Effector memory CD4-positive, alpha-beta T cell (primary cell): ENCODE measurements around the gene NSG2.
"Not testable (repeated sequence)": the region's sequence is repeated elsewhere in the genome, so short reads cannot be mapped to it uniquely, and the experiment has no call there.

Experiments used
- DNase-seq, 3 donors: peaks; one replicate each; pipeline ENCODE4 v3.0.0-alpha.2; 2020
- H3K27ac ChIP-seq: 2 replicates; pipeline ENCODE4 v1.7.0; 2013; ENCODE audit warnings: mild to moderate bottlenecking, low read length, moderate library complexity; ENCODE audit not compliant: insufficient read depth, poor library complexity, severe bottlenecking
- H3K27me3 ChIP-seq: replicated peaks from 2 replicates; pipeline ENCODE4 v1.7.0; 2013; ENCODE audit warnings: mild to moderate bottlenecking, low read length; ENCODE audit not compliant: insufficient read depth, control insufficient read depth, poor library complexity, severe bottlenecking
- H3K36me3 ChIP-seq: 2 replicates; pipeline ENCODE4 v1.7.0; 2013; ENCODE audit warnings: mild to moderate bottlenecking, low read length, moderate library complexity; ENCODE audit not compliant: control insufficient read depth, insufficient read depth
- H3K4me1 ChIP-seq: 2 replicates; pipeline ENCODE4 v1.7.0; 2013; ENCODE audit warnings: low read length, mild to moderate bottlenecking; ENCODE audit not compliant: control insufficient read depth, insufficient read depth, poor library complexity, severe bottlenecking
- H3K4me3 ChIP-seq: 2 replicates; pipeline ENCODE4 v1.7.0; 2013; ENCODE audit warnings: low read length, low read depth, mild to moderate bottlenecking; ENCODE audit not compliant: insufficient read depth, poor library complexity, severe bottlenecking
- H3K9me3 ChIP-seq: 2 replicates; pipeline ENCODE4 v1.7.0; 2013; ENCODE audit warnings: mild to moderate bottlenecking, low read length, moderate library complexity; ENCODE audit not compliant: control insufficient read depth

NSG2 gene

DNA sequence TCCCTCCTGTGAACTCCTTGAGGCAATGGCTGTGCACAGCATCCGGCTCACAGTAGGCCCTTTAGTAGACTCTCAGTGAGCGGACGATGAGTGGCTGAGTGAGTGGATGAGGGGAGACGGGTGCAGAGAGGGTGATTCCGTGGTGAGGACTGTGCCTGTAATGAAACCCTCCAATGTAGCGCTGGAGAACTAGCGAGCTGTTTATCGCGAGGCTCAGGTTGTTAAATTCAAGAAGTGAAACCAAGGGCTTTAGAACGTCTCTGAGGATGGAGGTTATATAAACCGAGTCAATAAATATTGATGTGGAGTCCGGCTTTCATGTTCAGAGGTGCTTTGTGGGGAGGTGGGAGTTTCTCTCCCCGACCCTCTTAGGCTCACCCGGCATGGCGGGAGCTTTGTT lies 53.2 kb downstream of the NSG2 start:
- H3K4me1 ChIP-seq = no peaks in the 10 kb centered on the region
- no peak overlapping the region for H3K27ac ChIP-seq
- H3K36me3 ChIP-seq = no peaks in the 10 kb centered on the region
- H3K27me3 ChIP-seq = no peaks in the 10 kb centered on the region
- H3K9me3 ChIP-seq = no peaks in the 10 kb centered on the region
- no peak for DNase-seq
- no peak overlapping the region for H3K4me3 ChIP-seq

DNA sequence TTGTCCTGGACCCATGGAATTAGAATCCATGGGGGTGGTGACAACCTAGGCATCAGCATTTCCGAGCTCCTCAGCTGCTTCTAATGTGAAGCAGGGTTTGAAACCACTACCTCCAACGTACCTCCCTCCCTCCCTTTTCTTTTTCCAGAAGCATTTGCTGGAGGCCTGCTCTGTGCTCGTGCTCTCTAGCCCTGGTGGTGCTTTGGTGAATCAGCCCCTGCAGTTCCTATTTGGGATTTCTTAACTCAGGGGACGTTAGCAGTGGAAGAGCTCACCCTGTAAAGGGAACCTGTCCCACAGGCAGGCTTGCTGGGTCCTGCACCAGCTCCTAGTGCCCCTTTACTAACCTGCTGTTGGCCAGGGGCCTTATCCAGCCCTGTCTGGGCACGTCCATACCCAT lies 55.0 kb downstream of the NSG2 start:
- no peaks in the 10 kb centered on the region for H3K4me1 ChIP-seq
- H3K4me3 ChIP-seq = no peak overlapping the region
- H3K27ac ChIP-seq = no peak overlapping the region
- H3K9me3 ChIP-seq = no peaks in the 10 kb centered on the region
- no peaks in the 10 kb centered on the region for H3K36me3 ChIP-seq
- no peak for DNase-seq
- H3K27me3 ChIP-seq = no peaks in the 10 kb centered on the region

DNA sequence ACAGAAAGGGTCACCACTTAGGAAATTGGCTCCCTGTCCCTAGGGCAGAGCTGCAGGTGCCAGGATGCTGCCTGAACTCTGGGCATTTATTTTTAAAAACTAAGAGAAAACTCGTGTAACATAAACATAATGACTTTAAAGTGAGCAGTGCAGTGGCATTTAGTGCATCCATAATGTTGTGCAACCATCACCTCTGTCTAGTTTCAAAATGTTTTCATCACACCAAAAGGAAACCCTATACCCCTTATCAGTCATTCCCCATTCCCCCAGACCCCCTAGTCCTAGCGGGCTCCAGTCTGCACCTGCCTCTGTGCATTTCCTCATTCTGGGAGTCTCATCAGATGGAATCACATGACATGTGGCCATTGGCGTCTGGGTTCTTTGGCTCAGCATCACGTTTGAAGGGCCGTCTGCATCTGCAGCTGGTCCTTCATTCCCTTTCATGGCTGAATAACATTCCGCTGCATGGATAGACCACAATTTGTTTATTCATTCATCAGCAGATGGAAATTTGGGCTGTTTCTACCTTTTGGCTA lies 55.8 kb downstream of the NSG2 start:
- no peak overlapping the region for H3K4me3 ChIP-seq
- H3K27ac ChIP-seq = no peak overlapping the region
- H3K9me3 ChIP-seq = no peaks in the 10 kb centered on the region
- H3K36me3 ChIP-seq = no peaks in the 10 kb centered on the region
- DNase-seq = no peak
- no peaks in the 10 kb centered on the region for H3K4me1 ChIP-seq
- no peaks in the 10 kb centered on the region for H3K27me3 ChIP-seq

DNA sequence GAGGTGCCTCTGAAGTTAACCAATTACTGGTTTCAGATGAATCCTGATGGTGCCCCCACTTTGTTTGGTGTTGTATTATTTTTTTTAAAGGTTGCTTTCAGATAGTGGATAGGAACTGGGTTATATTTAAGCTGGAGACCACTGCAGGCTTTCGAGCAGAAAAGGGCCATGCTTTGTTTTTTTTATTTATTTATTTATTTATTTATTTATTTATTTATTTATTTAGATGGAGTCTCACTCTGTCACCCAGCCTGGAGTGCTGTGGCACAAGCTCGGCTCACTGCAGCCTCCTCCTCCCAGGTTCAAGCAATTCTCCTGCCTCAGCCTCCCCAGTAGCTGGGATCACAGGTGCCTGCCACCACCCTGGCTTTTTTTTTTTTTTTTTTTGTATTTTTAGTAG lies 57.1 kb downstream of the NSG2 start:
- not testable (repeated sequence) for H3K9me3 ChIP-seq, H3K36me3 ChIP-seq, H3K27me3 ChIP-seq, H3K27ac ChIP-seq, H3K4me3 ChIP-seq, H3K4me1 ChIP-seq, DNase-seq

DNA sequence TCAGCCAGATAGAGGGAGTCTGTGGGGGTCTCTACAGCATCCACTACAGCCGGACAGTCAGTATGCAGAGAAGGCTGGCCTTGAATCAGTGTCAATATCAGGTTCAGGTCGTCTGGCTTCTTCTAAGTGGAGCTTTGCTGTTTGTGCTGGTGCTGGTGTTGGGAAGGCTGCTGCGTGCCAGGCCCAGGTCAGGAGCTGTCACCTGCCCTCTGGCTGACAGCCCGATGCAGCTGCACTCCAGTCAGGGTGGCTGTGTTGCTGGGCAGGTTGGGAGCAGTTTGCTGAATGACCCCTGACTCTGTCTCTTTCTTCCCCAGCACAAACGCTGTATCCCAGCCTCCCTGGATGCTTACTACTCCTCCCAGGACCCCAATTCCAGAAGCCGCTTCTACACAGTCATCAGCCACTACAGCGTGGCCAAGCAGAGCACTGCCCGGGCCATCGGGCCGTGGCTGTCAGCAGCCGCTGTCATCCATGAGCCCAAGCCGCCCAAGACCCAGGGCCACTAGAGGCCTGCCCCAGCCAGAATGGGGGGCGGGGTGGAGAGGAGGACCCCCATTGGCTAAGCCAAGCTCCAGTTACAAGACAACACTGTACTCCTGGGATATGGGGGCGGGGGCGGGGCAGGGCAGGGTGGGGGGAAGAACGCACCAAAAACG lies 61.6 kb downstream of the NSG2 start:
- no peak overlapping the region for H3K27ac ChIP-seq
- H3K36me3 ChIP-seq = no peaks in the 10 kb centered on the region
- H3K9me3 ChIP-seq = no peaks in the 10 kb centered on the region
- DNase-seq = no peak
- H3K4me3 ChIP-seq = no peak overlapping the region
- H3K27me3 ChIP-seq = no peaks in the 10 kb centered on the region
- no peaks in the 10 kb centered on the region for H3K4me1 ChIP-seq

DNA sequence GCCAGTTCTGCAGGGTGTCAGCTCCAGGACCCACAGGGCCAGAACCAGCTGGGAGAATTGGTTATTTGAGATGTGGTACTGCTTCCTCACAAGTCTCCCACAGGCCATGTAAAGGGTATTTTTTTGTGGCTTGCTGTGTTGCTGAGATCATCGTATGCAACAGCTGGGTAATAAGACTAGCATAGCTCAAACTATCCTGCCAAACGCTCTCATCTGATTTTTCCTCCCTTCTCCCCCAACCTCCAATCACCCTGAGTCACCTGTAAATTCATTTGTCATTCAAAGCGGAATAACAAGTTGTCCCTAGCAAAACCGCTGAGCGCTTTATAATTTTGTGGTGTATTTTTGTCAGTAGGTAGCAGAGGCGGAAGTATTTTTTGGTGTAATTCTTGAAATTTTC lies 63.2 kb downstream of the NSG2 start:
- no peaks in the 10 kb centered on the region for H3K4me1 ChIP-seq

DNA sequence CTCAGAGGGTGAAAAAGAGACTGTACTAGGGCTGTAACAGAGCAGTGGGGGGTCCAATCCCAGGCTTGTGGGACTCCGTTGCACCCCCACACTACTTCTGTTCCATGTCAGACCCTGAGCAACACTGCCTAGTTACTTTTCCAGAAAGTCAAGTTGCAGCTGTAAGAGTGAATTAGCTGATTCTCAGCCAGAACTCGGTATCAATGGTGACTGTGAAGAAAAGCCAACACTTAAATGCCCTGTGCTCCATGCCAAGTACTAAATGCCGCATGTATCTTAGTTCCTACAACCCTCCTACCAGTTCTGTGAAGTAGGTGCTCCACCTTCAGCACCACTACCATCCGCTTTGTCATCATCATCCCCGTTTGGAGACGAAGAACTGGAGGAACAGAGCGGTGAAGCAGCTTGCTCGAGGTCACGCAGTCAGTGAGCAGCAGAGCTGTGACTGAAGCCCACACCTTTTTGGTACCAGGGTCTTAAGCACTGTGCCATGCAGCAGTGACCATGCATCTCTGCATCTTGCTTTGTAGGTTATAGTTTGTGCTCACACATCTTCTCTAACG lies 64.3 kb downstream of the NSG2 start:
- H3K27me3 ChIP-seq = no peaks in the 10 kb centered on the region
- H3K4me3 ChIP-seq = no peak overlapping the region
- no peak for DNase-seq
- H3K4me1 ChIP-seq = no peaks in the 10 kb centered on the region
- H3K36me3 ChIP-seq = no peaks in the 10 kb centered on the region
- no peak overlapping the region for H3K27ac ChIP-seq
- H3K9me3 ChIP-seq = no peaks in the 10 kb centered on the region

More for the DNA sequence above, 63.2 kb downstream of the NSG2 start:
- no peak for DNase-seq
- no peak overlapping the region for H3K27ac ChIP-seq
- H3K4me3 ChIP-seq = no peak overlapping the region
- H3K36me3 ChIP-seq = no peaks in the 10 kb centered on the region
- no peaks in the 10 kb centered on the region for H3K27me3 ChIP-seq
- no peaks in the 10 kb centered on the region for H3K9me3 ChIP-seq

DNA sequence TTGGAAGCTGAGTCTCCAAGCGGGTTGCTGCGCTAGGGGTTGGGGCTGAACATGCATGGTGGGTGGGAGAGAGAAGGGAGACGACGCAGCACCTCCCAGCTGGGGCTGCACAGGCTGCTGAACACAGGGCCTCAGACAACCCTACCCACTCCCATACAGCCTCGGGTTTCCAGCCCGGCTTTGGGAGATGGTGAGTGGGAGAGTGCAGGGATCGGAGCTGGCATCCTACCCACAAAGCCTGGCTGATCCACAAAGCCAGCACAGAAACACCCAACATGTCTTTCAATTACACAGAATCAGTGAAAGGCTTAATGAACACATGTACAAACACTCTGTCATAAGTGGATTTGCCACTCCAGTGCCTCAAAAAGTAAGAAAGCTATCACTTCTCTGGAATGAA lies 64.8 kb downstream of the NSG2 start:
- no peaks in the 10 kb centered on the region for H3K4me1 ChIP-seq
- H3K36me3 ChIP-seq = no peaks in the 10 kb centered on the region
- DNase-seq = no peak
- H3K9me3 ChIP-seq = no peaks in the 10 kb centered on the region
- no peak overlapping the region for H3K27ac ChIP-seq
- H3K4me3 ChIP-seq = no peak overlapping the region
- no peaks in the 10 kb centered on the region for H3K27me3 ChIP-seq

DNA sequence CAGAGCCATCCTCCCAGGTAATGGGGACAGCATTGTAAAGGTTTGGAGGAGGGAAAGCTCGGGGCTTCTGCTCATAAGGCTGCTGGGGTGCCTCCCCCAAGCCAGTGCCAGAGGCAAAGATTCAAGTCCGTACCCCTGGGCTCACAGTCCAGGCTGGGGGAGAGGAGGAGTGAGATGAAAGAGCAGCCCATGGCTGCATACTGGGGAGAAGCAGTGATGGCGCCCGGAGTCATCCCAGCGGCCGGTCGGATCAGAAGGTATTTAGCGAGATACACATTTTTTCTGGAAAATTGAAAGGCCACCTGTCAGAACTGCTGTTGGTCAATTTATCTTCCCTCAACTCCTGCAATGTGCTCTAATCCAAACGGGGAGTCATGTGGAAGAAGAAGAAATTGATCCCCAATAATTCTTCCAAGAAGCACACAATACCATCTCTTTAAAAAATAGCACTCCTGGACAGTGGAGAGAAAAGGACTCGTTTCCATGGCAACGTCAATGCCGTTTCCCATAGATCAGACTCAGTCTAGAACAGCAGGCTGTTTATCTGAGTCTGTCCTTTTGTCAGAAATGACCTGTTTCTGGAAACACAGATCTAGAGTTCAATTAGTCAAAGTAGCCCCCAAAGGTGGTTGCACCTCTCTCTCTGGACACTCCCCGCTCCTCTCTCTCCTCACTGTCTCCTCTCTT lies 65.9 kb downstream of the NSG2 start:
- Histone ChIP-seq H3K36me3 (no peaks in the 10 kb centered on the region), H3K27ac (no peak overlapping the region), H3K9me3 (no peaks in the 10 kb centered on the region), H3K27me3 (no peaks in the 10 kb centered on the region), H3K4me3 (no peak overlapping the region), H3K4me1 (no peaks in the 10 kb centered on the region)
- DNase-seq = no peak

DNA sequence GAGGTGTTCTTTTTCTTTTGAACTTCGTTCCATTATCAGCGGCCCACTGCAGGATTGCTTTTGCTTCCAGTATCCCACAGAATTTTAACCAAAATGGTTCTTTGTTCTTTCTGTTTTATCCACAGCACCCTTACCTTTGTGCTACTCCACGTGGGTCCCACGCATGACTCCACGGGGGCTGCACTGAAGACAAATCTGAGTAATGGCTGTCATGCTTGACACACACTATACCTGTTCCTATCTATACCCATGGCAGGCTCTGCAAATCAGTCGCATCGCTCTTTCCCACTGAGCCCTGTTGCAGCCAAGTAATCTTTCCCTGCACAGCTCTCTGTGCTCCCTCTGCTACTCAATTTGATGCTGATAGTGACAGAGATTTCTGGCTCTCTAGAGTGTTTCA lies 69.7 kb downstream of the NSG2 start:
- H3K4me3 ChIP-seq = no peak overlapping the region
- no peaks in the 10 kb centered on the region for H3K36me3 ChIP-seq
- no peaks in the 10 kb centered on the region for H3K9me3 ChIP-seq
- no peak for DNase-seq
- H3K27me3 ChIP-seq = no peaks in the 10 kb centered on the region
- H3K27ac ChIP-seq = no peak overlapping the region
- H3K4me1 ChIP-seq = no peaks in the 10 kb centered on the region
